Kidney (tissue), 14 donors: Measurements from ENCODE around the gene SDK1. TPM values are rescaled to one million over a fixed set of nuclear protein-coding genes. Genes with fewer than 3 reads are reported as not detected.

Experiments used
- DNase-seq, 5 donors: peaks; one replicate each; pipeline ENCODE4 v3.0.0-alpha.2; 2013 to 2020
- FAIRE-seq: peaks from 2 replicates; lab custom pipeline; 2012; peaks lifted over from hg19 to GRCh38; lab: Jason Lieb, UNC
- H3K27ac ChIP-seq, 2 donors: one replicate each; pipeline ENCODE4 v1.7.0; 2013; ENCODE audit warnings: low read depth in 2 of 2, low read length in 2 of 2, inconsistent platforms in 1 of 2
- H3K27me3 ChIP-seq: one replicate; pipeline ENCODE4 v1.7.1; 2013; ENCODE audit warnings: low read length, inconsistent platforms; ENCODE audit not compliant: control insufficient read depth, insufficient read depth
- H3K36me3 ChIP-seq, 3 donors: one replicate each; pipeline versions ENCODE4 v1.7.0 to v1.7.1; 2013; ENCODE audit warnings: low read length in 3 of 3, control low read depth in 1 of 3, inconsistent platforms in 1 of 3; ENCODE audit not compliant: insufficient read depth in 3 of 3, control insufficient read depth in 2 of 3
- H3K4me1 ChIP-seq, 3 donors: one replicate each; pipeline versions ENCODE4 v1.7.0 to v1.7.1; 2013; ENCODE audit warnings: low read length in 3 of 3, inconsistent platforms in 1 of 3, low read depth in 1 of 3; ENCODE audit not compliant: control insufficient read depth in 2 of 3, insufficient read depth in 2 of 3
- H3K4me3 ChIP-seq, 3 donors: one replicate each; pipeline versions ENCODE4 v1.7.0 to v1.8.1; 2013; ENCODE audit warnings: low read length in 3 of 3, control low read depth in 1 of 3, inconsistent platforms in 1 of 3
- H3K9ac ChIP-seq, 3 donors: one replicate each; pipeline versions ENCODE4 v1.7.0 to v1.7.1; 2013; ENCODE audit warnings: low read length in 3 of 3, control low read depth in 1 of 3, inconsistent platforms in 1 of 3
- H3K9me3 ChIP-seq, 3 donors: one replicate each; pipeline versions ENCODE4 v1.7.0 to v1.7.1; 2013; ENCODE audit warnings: low read length in 3 of 3, control low read depth in 1 of 3, inconsistent platforms in 1 of 3; ENCODE audit not compliant: control insufficient read depth in 2 of 3, insufficient read depth in 1 of 3
- CTCF ChIP-seq: IDR thresholded peaks from 3 replicates; pipeline ENCODE4 v1.5.1; 2012; ENCODE audit warnings: mild to moderate bottlenecking, moderate library complexity, borderline replicate concordance; ENCODE audit not compliant: insufficient read depth; ENCODE audit errors: extremely low read depth
- intact Hi-C: fragments of 100-400 bp; cut with DNase I; formaldehyde crosslinking; loops from one replicate; pipeline ENCODE4 v1.11.1; 2022
- polyA plus RNA-seq: library from polyadenylated mRNA; stranded (reverse); fragments of 350-450 nt; fragmentation: Illumina TruSeq; extraction: RNeasy Lipid Tissue Mini Kit (QIAGEN cat#74804); gene quantifications from one replicate; pipeline ENCODE4 v1.2.3, GENCODE V29; 2014; ENCODE audit warnings: low read depth, low replicate concordance; ENCODE audit not compliant: insufficient read depth
- total RNA-seq: library from RNA; stranded (reverse); fragmentation: NEBNext Ultra II Directional; extraction: Animal tissue kit (Norgen Biotek cat#: 25700); gene quantifications from one replicate; pipeline ENCODE4 v1.2.1, GENCODE V29; 2021
- donor health status: control.
- donor health status: control.
- donor health status: control.
- donor health status: control.
- donor health status: control.
- donor health status: DM: yes; HTN: yes; CAD: no.
- donor health status: Normal renal cell carcinoma (clear cell type).

SDK1 gene
- total and polyA plus RNA-seq, 2 donors from 2014 or later = 2.0 to 38.3 TPM

DNA sequence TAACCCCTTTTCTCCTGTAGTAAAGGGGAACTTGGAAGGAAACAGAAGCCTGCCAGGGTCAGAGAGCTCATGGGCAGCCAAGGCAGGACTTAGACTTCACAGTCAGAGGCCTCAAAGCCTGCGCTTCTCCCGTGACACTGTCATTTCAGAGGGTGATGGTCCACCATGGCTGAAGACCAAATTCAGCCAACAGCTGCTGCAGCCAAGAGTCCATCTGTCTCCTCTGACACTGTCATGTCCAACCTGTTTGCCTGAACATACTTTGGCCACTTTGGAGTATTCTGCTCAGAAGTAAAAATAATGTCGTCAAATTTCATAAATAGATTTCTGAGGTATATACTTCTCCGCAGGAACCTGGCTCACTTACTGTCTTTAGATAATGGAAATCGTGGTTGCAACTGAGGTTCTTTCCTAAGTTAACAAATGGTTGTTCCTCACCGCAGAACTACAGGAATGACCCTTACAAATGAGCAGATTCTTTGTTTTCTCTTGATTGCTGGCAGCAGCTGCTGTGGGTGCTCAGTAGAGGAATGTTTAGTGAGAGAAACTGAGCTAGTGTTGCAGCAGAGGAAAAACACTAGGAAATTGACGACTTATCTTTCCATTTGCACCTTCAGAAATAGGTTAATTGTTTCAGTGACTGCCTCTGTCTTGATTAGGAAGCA, 626.5 kb downstream of the SDK1 start:
- H3K36me3 ChIP-seq = no peaks in the 10 kb centered on the region
- no peak overlapping the region for H3K4me3 ChIP-seq
- no peak overlapping the region for H3K27ac ChIP-seq
- H3K9me3 ChIP-seq = no peaks in the 10 kb centered on the region
- intact Hi-C loops = no loop called here
- H3K27me3 ChIP-seq = no peaks in the 10 kb centered on the region
- no peaks in the 10 kb centered on the region for H3K4me1 ChIP-seq
- DNase-seq = no peak
- FAIRE-seq = no peak
- H3K9ac ChIP-seq = no peak overlapping the region
- no peak for TF ChIP-seq CTCF

DNA sequence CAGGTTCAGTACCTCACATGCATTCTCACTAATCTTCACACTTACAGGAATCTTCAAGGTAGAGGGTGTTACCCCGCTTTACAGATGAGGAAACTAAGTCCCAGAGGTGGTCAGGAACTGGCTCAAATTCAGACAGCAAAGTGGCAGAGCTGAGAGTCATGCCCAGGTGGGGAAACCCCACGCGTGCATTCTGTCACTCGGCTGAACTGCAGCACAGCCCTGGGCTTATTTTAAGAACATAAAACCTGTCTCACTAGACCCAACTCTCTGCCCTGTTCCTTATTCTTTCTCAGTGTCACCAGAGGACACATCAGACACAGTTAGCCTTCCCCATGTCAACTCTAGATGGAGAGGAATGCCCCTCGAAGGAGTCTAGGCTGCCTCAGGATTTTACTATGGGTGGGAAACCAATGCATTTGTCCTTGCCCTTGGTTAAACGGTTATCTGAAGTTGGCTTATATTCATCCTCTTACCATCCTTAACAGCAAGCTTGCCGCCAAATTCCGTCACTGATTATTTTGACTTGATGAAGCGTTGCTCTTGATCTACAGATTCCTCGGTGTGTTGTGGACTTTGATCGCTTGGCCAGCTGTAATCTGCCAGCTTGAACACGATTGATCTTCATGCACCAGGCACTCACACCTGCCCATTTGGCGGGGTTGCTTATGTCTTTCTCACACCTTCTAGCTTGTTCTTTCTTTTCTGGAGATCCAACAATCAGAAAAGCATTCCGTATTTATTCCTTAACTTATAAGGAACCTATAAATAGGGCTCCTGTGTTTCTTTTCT, 627.9 kb downstream of the SDK1 start:
- H3K27me3 ChIP-seq = no peaks in the 10 kb centered on the region
- no peak overlapping the region for H3K4me3 ChIP-seq
- H3K27ac ChIP-seq = no peak overlapping the region
- DNase-seq (no peak), FAIRE-seq (no peak)
- no peaks in the 10 kb centered on the region for H3K9me3 ChIP-seq
- intact Hi-C loops = no loop called here
- H3K36me3 ChIP-seq = no peaks in the 10 kb centered on the region
- no peaks in the 10 kb centered on the region for H3K4me1 ChIP-seq
- no peak overlapping the region for H3K9ac ChIP-seq
- TF ChIP-seq CTCF = no peak

DNA sequence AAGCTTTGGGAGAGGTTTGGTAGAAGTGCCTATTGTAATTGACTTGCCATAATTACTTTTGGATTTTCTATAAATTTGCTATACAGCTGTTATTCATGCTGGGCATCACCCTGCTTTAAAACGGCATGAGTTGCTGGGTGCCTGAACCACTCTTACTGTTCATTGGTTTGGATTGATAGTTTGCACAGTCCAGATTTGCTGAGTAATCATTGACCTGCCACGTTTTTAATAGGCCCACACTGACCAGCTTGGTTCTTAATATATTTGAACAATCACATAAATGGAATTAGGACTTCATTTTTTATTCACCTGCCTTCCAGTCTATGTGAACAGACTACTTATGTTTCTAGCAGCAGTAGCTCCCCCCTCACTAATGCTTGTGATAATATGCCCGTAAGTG, 630.8 kb downstream of the SDK1 start:
- Histone ChIP-seq H3K9ac (no peak overlapping the region), H3K4me3 (no peak overlapping the region), H3K9me3 (peaks cover 0 to 6% (median 0%) of the 10 kb centered on the region in 3 donors), H3K4me1 (no peaks in the 10 kb centered on the region), H3K36me3 (no peaks in the 10 kb centered on the region), H3K27ac (no peak overlapping the region), H3K27me3 (no peaks in the 10 kb centered on the region)
- no peak for DNase-seq
- no peak for TF ChIP-seq CTCF
- FAIRE-seq = no peak
- intact Hi-C loops = no loop called here
